ENCODE data around the gene ZNF813.
"Not testable (repeated sequence)": the region's sequence is repeated elsewhere in the genome, so short reads cannot be mapped to it uniquely, and the experiment has no call there.

DNA sequence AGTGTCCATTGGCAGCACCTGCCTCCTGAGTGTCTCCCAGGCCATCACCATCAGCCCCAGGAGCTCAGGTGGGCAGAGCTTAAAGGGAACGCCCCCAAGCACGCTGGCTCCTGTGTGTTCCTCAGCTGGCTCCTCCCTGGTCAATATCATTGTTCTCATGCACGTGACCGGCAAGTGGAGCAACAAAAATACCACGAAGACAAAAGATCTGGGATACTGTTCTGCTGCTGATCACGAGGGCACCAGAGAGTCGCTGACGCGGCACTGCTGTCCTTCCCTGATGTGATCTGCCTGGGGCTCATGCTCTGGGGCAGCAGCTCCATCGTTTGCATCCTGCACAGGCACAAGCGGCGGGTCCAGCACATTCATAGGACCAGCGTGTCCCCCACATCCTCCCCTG is 44.5 kb upstream of the ZNF813 start:
- TF ChIP-seq, protein P1, sequence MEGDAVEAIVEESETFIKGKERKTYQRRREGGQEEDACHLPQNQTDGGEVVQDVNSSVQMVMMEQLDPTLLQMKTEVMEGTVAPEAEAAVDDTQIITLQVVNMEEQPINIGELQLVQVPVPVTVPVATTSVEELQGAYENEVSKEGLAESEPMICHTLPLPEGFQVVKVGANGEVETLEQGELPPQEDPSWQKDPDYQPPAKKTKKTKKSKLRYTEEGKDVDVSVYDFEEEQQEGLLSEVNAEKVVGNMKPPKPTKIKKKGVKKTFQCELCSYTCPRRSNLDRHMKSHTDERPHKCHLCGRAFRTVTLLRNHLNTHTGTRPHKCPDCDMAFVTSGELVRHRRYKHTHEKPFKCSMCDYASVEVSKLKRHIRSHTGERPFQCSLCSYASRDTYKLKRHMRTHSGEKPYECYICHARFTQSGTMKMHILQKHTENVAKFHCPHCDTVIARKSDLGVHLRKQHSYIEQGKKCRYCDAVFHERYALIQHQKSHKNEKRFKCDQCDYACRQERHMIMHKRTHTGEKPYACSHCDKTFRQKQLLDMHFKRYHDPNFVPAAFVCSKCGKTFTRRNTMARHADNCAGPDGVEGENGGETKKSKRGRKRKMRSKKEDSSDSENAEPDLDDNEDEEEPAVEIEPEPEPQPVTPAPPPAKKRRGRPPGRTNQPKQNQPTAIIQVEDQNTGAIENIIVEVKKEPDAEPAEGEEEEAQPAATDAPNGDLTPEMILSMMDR (IDR thresholded peaks at IDR 0.05) = not testable (repeated sequence)
- TF ChIP-seq POLR2A (IDR thresholded peaks at IDR 0.05) = not testable (repeated sequence)

Data from sigmoid colon (tissue), 3 donors.